GM21529 (cell line): ENCODE results near the gene USP10.

ENCODE experiments used
- ATAC-seq: cut with Tn5 transposase; IDR thresholded peaks from one replicate; pipeline ENCODE4 v1.9.1; 2021; ENCODE audit not compliant: unreplicated experiment

Gene USP10

DNA sequence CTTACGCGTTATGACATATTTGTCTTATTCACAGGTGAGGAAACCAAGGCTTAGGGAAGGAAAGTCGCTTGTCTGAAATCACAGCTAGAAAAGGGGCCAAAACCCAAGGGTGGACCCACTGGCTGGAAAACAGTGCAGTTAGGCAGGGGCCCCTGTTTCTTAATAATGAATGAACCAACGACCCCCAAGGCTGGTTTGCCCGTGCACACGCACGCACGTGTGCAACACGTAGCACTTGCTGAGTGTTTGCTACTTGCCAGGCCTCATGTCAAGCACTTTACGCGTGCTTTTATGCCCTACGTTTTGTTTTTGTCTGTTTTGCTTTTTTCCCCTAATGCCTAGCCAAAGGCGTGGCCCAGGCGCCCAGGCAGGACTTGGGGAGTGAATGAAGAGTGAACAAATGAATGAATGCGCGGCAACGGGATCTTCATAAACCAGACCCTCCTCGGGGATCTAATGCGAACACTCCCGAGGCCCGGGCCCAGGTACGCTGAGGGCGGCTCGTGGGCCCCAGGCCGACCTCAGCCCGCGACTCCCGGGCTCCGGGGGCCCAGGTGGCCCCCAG is 571 bp upstream of the USP10 start:
- no peak for ATAC-seq

GRCh38 chr16:84700446-84701300 is 873 bp downstream of the USP10 start:
- ATAC-seq: peak; percentile 36

DNA sequence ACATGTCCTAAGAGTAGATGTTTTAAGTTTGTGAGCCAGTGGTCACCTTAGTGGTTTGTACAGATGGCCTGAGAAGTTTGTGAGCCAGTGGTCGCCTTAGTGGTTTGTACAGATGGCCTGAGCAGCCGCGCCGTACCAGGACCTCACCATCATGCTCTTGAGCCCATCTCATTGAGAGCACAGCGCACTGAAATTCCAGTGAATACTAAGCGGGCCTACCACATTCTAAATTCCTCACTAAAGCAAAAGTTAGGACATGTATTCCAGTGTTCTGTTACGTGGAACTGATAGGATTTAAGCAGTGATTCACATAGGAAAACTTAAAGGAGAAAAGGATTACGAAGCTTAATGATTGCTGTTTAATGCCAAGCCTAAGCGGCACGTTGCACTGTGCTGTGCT is 3.9 kb downstream of the USP10 start:
- no peak for ATAC-seq

DNA sequence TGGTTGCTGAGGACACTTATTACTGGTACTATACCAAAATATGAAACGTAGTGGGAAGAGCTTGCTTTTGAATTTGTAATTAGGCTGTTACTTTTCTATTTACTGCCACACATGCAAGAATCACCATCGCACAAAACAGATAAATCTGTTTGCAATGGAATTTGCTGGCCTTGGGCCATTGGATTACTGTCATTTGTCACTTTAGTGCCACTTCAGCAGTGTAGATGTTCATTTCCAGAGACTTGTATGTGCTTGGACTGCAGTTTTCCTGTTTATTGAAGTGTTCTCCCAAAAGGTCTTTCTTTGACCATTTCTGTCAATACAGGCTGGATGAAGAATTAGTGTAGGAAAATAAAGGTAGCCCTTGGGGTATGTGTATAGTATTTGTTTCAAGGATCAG is 4.5 kb downstream of the USP10 start:
- no peak for ATAC-seq

DNA sequence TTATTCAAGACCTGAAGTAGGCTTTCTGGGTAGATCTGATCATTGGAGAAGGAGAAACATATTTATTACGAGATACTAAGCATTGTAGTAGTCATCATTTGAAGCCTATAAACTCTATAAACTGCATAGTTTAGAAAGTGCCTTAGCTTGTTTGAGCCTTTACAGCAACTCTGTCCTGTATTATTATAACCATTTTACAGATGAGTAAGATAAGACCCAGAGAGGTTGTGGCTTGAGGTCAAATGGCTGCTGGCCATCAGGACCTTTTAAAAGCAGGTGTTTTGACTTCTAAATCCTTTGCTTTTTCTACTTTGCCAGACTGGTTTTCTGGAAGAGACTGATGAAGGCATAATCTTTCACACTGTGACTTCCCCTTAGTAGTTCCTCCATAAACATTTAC is 7.1 kb downstream of the USP10 start:
- ATAC-seq: no peak

DNA sequence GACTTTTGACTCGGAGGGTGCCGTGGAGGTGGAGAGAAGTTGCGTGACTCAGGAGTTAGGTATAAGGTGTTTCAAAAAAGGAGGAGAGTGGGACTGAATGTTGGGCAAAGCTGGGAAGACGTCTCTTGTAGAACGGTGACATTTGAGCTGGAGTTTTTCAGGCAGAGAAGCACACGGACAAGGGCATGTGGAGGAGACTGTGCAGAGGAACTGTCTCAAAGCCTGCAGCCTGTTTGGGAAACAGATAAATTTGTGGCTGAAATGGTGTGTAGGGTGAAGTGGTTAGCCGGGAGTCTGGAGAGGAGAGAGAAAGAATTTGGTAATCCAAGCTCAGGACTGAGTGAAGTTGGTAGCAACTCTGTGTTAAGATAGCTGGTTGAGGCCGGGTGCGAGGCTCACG is 9.8 kb downstream of the USP10 start:
- ATAC-seq: no peak

- ATAC-seq: no peak
These were observed 10.9 kb downstream of the USP10 start for GRCh38 chr16:84710686-84711085.

DNA sequence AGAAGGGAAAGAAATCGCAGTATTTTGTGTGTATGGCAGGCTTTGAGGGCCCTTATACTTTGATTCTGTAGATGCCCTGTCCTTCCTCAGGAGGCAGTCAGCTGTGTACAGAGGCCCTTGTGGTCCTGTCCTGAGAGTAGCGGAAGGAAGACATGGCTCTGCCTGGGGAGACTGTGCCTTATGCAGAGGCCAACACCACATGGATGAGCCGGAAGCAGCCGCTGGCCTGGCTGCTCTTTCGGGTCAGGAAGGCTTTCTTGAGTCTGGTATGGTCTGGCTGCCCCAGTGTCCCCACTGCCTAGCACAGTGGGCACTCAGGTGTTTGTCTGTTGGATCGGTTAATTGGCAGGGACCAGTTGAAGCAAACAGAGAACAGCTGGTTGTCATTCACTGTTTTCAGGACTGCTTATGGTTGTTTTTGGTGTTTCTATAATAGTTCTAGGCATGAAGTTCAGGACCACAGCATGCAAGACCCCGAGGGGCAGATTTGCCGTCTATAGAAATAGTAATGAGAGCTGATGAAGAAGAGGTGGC is 12.4 kb downstream of the USP10 start:
- no peak for ATAC-seq

GRCh38 chr16:84712801-84713775 is 13.3 kb downstream of the USP10 start:
- ATAC-seq: no peak

- ATAC-seq: no peak
These were observed 14.2 kb downstream of the USP10 start for GRCh38 chr16:84714028-84714427.

DNA sequence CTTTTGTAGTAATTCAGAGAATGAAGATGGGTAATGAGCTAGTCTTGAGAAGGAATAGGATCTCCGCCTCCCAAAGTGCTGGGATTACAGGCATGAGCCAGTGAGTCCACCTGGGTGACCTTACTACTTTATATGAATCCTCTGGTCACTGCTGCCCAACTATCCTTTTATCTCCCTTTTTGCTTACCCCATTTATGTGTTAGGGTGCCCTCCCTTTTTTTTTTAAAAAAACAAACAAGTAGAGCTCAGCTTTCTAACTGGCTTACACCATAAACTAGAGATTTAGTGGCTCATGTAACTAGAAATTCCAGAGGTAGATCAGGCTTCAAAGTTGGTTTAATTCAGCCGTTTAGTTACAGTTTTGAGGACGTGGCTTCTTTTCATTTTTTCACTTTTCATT is 15.6 kb downstream of the USP10 start:
- no peak for ATAC-seq

GRCh38 chr16:84715854-84716253 is 16.1 kb downstream of the USP10 start:
- no peak for ATAC-seq

GRCh38 chr16:84716740-84717139 is 16.9 kb downstream of the USP10 start:
- no peak for ATAC-seq

DNA sequence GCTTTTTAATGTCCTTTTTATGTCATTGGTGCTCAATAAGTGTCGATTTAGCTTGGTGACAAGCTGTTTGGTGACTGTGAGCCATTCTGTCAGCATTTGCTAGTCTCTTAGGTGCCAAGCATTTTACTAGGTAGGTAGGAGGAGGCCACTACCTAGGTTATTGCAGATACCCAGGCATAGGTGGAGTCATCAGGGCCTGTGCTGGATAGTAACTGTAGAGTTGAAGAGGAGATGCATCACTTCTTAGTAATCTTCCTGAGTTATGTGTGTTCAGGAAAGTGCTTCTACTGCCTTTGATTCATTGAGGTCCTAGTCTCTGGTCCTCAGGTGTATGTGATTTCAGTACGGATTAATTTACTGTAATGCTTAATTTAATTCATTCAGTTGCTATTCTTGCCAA is 17.7 kb downstream of the USP10 start:
- ATAC-seq: no peak

DNA sequence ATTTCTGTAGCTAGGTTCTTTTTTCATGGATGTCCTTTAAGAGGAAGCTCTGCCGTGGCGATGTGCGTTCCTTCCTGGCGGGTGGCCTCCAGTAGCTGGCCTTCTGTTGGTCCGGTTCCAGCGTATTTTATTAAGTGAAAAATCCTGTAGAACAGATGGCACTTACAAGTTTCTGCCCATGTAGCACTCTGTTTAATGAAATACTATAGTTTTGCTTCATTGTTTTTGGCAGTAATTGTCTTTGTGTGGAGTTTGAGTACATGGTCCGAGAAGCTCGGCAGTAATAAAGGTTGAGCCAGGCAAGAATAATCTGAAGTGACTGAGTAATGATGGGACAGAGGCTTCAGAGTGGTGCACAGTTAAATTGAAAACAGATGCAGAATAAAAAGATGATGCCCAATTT is 20.4 kb downstream of the USP10 start:
- ATAC-seq: no peak

DNA sequence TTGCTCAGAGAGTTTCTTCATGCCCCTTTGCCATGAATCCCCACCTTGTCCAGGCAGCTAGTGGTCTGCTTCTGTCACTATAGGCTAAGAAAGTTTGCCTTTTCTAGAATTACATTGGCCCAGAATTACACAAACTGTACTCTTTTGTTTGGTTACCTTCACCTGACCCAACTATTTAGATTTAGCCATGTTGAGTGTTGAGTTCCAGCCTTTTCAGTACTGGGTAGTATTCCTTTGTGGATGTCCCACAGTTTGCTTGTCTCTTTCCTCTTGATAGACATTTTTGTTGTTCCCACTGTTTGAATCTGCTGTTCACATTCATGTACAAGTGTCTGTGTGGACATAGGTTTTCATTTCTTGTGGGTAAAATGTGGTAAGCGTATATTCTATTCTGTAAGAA is 22.3 kb downstream of the USP10 start:
- no peak for ATAC-seq

- ATAC-seq: no peak
These were observed 24.1 kb downstream of the USP10 start for GRCh38 chr16:84723906-84724305.

DNA sequence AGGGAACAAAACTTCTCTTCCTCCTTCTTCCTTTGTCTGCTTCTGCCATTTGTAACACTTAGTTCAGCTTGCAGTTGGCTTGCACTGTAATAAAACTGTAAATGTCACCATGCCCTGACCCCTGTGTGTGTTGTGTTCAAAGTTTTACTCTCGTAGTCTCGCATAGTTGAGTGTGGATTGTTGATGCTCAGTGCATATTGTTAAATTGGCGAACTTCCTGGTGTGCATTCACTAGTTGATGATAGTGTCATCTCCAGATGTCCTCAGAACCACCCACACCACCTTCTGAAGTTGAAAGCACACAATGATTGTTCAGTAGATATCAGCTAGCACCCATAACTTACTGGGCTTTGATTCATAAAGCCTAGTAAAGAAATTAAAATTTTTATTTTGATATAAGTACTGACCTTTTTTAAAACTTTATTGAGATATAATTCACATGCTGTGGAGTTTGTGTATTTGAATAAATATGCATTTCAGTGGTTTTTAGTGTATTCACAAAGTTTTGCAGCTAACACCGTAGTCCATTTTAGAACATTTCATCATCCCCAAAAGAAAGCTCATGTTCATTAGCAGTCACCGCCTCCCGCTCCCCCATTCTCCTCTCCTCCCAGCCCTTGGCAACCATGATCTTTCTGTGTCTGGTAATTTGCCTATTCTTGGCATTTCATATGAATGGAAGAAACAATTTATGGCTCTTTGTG is 25.0 kb downstream of the USP10 start:
- no peak for ATAC-seq

DNA sequence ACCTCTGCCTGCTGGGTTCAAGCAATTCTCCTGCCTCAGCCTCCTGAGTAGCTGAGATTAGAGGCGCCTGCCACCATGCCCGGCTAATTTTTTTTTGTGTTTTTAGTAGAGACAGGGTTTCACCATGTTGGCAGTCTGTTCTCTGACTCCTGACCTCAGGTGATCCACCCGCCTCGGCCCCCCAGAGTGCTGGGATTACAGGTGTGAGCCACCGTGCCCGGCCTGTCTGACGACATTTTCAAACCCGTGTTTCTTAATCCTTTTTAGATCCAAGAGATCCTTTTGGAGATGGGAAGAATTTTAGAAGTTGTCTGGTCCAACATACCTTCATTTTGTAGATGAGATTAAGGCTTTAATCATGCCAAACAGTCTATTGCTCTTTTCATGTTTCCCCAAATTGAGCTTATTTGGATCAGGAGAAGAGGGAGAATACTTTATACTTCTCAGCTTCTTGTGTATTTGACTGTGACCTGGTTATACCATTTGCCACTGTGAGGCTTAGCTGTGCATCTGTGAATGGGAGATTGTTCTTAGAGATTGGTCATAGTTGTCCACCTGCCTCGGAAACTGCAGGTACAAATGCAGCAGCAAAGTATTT is 25.8 kb downstream of the USP10 start:
- no peak for ATAC-seq

GRCh38 chr16:84726079-84726668 is 26.4 kb downstream of the USP10 start:
- ATAC-seq: peak; percentile 37
